ENCODE measurements around the gene TXNDC16.

DNA sequence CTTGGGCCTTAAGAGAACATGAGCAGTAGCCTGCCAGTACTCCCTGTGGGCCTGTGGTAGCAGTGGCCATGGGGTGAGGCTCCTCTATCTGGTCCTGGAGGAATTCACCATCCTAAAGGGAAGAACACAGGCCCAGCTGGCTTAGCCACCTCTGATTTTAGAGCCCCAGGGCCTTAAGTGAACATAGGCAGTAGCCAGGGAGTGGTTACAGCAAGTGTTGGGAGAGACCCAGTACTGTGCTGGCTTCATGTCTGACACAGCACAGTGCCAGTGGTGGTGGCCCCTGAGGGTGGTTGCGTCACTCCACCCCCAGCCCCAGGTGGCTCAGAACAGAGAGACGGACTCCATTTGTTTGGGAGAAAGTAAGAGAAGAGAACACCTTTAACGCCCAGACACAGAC lies 105.1 kb downstream of the TXNDC16 start:
- TF ChIP-seq, protein P1, sequence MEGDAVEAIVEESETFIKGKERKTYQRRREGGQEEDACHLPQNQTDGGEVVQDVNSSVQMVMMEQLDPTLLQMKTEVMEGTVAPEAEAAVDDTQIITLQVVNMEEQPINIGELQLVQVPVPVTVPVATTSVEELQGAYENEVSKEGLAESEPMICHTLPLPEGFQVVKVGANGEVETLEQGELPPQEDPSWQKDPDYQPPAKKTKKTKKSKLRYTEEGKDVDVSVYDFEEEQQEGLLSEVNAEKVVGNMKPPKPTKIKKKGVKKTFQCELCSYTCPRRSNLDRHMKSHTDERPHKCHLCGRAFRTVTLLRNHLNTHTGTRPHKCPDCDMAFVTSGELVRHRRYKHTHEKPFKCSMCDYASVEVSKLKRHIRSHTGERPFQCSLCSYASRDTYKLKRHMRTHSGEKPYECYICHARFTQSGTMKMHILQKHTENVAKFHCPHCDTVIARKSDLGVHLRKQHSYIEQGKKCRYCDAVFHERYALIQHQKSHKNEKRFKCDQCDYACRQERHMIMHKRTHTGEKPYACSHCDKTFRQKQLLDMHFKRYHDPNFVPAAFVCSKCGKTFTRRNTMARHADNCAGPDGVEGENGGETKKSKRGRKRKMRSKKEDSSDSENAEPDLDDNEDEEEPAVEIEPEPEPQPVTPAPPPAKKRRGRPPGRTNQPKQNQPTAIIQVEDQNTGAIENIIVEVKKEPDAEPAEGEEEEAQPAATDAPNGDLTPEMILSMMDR (IDR thresholded peaks at IDR 0.05; ENCODE audit: insufficient read depth, low read length, poor library complexity, severe bottlenecking) = no peak
- no peak for TF ChIP-seq EZH2phosphoT487 (conservative IDR thresholded peaks at IDR 0.05; ENCODE audit: low read length)

All from SU-DHL-6 (cell line).